Stimulated activated CD4-positive, alpha-beta T cell treated with anti-CD3 and anti-CD28 coated beads, Interleukin-12 subunit alpha, Interleukin-12 subunit beta, amount 100 ng/mL, for 48 hours (primary cell): ENCODE data around the gene GLYR1.
"Not testable (repeated sequence)": the region's sequence is repeated elsewhere in the genome, so short reads cannot be mapped to it uniquely, and the experiment has no call there.

ENCODE experiments used
- DNase-seq, 3 donors: peaks; one replicate each; pipeline ENCODE4 v3.0.0-alpha.2; 2020; ENCODE audit warnings: low read depth in 2 of 3, low spot score in 1 of 3

GLYR1 gene

DNA sequence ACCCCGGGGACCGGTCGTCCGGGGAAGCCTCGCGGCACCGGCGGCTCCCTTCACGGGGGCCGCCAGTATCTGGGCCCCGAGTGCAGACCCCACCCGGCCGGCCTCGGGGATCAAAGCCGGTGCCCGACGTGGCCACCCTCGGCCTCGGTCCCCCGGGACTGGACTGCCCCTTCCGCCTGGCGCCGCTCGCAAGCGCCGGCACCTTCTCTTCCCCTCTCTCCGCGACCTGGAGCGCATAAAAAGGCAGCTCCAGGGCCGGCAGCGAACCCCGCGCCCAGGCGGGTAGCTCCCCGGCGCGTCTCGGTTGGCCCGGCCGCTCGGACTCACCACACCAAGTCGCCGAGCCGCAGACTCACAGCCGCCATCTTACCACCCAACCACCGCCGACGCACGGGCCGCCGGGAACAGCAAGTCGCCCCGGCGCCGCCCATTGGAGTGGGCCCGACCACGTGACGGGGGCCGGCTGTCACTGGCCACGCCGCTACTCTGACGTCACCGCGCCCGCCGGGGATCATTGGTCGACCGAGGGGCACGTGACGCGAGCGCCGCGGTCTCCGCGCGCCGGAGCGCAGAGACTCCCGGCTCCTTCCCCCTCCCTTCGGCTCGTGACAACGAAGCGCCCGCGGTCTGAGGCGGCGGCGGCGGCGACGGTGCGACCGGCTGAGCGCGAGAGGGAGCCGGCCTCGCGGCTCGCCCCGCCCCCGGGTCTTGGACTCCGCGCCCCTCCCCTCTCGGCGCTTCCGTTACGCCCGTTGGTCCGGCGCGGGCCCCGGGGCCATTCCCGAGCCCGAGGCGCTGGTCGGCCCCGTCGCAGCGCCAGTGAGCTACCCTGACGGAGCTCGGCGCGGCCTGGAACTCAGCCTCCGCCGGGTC is at the start of gene GLYR1, which contains the start of gene UBN1:
Gene GLYR1, minus strand, starts transcription at position 388 of the 873 bp plus-strand sequence. Its CDS starts 23 bp downstream, at position 365.
Gene UBN1, plus strand, starts transcription at position 581 of the 873 bp plus-strand sequence. CDS start 5,437 bp downstream, outside the sequence.
- peak; percentile 99 to 100 (median 99) for DNase-seq

DNA sequence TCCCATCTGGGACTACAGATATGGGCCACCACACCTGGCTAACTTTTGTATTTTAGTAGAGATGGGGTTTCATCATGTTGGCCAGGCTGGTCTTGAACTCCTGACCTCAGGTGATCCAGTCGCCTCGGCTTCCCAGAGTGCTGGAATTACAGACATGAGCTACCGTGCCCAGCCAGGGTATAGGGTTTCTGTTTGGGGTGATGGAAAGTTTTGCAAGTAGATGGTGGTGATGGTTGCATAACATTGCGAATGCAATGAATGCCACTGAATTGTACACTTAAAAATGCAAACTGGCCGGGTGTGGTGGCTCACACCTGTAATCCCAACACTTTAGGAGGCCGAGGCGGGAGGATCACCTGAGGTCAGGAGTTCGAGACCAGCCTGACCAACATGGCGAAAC is 49.7 kb upstream of the GLYR1 start:
- not testable (repeated sequence) for DNase-seq

DNA sequence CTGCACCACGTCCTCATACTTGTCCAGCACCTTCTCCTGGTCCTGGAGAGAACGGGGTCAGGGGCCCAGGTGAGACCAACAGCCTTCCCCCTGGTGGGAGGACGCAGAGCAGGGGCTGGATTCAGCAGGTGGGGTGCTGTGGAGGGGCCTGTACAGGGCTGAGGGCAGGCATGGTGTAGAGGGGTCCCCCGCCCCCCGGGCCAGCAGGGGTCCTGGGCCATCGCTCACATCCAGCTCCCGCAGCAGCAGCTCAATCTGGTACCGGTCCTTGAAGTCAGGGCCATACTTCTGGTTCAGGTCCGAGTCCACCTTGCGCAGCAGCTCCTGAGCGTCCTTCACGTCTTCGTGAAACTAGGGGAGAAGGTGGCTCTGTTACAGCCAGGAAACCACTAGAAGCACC is 48.3 kb upstream of the GLYR1 start:
- no peak for DNase-seq

DNA sequence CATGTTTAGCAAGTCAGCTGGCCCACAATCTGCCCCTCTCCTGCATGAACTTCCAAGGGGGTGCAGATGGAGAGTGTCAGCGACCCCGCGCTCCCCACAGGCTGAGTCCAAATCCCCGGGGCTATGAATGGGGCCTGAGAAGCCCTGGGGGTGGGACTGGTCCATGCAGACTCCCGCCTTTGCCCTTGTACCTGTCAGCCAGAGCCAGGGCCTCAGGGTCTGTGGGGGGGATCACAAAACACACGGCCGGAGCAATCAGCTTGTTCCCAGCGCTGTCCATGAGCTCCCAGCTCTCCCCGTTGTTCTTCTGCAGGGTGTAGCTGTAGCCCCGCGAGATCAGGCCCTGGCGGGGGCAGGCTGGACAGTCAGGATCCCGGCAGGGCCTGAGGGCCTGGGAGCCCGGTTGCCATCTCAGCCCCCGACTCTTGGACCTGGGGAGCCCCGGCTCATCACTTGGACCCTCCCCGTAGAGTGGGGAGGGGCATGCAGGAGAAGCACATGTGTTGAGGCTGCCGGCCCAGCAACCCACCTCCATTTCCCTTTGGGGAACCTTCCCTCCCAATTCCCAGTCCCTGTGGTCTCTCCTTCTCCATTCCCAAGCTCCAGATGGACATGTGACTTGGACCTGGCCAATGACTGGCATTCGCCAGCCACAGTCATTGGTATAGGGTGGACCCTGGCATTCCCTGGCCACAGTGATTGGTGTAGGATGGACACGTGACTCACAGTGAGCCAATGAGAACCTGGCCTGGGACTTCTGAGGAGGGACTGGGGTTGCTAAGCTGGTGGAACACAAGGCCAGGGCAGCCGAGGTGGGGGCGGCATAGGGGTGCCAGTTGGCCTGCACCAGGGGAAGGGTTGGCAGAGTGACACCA is 47.4 kb upstream of the GLYR1 start:
- DNase-seq: no peak

DNA sequence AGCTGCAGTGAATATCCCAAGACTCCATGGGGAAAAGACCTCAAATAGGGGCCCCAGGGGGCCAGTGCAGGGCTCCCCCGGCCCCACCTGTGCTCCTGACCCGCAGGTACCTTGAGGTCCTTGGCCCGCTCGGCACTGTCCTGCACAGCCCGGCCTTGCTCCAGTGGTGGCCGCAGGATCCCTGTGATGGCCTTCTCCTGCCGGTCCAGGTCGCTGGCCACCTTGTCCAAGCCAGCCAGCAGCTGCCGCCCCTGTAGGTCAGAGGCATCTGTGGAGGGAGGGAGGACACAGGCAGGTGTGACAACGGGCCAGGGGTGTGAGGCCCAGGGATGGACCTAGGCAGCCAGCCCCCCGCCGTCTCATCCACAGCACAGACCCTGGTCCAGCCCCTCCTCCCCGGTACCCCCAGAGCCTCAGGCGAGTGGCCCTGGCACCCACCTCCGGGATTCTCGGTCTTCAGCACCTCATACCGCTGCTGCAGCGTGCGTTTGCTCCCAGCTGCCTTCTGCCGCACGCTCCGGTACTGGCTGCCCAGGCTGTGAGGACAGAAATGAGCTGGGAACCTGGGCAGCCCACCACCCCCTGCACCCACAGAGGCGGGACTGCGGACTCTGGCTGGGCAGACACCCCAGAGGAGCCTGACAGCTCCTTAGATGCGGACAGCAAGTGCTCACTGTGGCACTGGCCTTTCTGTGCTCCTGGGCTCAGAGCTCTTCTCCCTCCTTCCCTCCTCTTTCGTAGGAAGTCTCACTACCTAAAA is 46.2 kb upstream of the GLYR1 start:
- no peak for DNase-seq

DNA sequence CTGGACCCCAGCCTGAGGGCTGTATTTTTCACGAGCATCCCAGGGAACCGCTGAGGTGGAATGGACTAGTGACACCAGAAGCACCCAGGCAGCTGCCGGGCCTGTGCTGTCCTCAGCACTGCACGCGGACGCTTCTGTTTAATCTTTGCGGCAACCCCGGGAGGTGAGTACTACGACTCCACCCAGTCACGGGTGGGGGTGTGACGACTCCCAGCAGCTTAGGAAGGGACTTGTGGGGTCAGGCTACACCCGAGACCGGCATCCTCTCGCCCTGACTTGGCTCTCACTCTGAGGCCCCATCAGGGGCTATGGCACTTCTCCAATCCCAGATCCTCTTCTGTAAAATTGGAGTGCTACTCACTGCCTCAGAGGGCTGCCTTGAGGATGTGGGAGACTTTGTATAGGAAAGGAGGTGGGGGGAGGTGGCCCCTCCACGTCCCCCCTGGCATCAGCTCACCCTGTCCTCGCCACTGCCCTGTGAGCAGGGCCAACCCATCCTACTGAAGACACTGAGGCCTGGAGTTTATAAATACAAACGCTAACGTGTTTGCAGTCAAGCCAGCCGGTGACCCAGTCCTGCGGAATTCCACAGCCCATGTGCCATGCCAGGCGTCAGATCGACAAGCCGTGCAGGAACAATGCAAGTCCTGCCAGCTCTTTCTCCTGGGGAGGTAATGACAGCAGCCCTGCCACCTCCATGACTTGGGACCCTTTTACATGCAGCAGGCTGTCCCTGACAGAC is 45.4 kb upstream of the GLYR1 start:
- DNase-seq: no peak

DNA sequence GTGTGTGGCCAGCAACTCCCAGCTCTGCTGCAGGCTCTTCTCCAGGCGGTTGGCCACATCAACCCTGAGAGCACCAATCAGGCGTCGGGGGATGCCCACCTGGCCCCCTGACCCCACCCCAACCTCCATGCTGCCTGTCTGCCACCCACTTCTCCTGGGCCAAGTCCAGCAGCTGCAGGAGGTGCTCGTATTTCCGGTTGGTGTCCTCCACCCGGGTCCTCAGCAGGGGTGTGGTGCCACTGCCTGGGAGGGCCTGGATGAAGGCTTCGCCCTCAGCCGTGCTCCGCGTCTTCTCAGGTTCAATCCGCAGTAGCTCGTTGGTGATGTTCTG is 44.8 kb upstream of the GLYR1 start:
- DNase-seq: no peak

DNA sequence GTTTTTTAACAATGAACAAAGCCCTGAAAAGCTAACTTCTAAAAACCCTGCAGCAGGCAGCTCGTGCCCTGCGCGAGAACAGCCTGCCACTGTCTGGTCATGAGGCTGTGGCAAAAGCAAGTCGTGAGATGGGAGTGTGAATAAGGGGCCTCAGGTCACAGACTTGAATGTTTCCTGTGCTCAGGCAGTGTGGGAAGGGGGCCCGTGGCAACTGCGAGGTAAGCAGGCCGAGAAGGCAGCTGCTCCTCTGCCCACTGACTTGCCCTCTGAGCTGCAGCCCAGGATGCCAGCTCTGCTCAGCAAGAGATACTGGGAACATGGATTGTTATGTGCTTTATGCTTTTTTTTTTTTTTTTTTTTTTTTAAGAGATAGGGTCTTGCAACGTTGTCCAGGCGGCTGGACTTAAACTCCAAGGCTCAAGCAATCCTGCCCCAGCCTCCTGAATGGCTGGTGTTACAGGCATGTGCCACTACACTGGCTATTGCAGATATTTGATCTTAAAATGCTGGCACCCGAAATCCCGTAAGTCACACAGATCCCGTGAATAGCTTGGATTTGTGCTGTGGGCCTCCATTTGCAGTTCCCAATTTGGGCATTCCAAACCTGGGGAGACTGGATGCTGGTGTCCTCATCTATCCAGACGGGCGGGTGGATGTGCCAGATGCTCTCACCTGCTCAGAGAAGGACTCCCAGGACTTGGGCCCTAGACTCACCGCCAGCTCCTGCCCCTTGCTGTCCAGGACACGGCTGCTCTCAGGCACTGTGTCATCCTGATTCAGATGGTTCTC is 44.2 kb upstream of the GLYR1 start:
- no peak for DNase-seq

DNA sequence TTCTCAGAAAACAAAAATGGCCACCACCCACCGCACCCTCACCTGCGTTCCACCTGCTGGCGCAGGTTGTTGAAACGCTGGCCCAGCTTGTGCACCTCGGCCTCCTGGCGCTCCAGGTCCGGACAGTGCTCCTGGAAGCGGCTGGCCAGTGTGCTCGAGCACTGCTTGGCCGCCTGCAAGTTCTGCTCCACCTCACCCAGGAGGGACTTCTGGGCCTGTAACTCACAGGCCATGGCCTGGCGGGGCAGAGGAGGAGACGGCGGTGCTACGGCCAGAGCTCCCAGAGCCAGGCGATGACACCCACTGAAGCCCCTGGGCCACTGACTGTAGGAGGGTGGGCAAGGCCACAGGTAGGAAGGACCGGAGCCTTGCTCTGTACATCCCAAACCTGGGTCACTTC is 43.6 kb upstream of the GLYR1 start:
- DNase-seq: no peak

DNA sequence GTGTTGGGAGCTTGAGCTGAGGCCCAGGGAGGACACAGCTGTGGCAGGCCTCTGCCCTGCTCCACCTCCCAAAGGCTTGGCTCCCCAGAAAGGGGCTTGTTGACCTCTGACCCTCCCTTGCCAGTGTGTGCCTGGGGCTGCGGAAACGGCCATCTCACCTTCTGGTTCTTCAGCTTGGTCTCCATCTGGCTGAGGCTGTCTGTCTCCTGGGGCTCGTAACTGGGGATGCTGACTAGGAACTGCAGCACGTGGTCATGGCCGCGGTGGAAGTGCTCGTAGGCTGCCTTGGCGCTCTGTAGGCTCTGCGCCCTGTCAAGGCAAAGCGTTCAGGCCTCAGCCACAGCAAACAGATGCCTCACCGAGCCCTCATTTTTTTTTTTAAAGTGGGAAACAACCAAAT is 42.9 kb upstream of the GLYR1 start:
- DNase-seq: no peak

DNA sequence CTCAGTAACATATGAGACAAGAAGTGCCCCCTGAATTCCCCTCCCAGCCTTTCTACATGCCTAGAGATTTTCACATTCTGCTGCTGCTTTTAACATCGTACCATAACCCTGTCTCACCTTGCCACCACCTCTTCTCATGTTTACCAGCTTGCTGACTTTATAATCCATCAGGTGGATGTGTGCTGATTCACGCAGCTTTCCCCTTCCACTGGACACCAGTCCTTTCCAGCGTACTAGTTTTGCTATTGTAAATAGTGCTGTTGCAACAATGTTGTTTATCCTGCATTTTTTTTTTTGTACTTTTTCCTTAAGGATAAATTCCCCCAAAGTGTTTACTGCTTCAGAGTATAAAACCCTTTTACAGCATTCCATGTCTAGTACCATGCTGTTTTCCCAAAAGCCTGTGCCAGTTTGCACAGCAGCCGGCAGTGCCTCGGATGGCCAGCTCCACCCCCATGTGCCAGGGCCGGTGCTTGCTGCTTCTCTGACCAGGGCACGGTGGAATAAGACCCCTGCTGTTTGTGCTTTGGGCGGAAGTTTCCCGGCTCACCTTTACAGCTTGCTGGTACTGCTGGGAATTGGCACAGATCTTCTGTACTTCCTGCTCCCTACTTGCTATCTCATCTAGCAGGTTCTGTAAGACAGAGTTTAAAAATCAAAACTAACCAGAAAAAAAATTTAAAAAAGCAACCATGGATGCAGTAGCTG is 41.5 kb upstream of the GLYR1 start:
- DNase-seq: no peak

DNA sequence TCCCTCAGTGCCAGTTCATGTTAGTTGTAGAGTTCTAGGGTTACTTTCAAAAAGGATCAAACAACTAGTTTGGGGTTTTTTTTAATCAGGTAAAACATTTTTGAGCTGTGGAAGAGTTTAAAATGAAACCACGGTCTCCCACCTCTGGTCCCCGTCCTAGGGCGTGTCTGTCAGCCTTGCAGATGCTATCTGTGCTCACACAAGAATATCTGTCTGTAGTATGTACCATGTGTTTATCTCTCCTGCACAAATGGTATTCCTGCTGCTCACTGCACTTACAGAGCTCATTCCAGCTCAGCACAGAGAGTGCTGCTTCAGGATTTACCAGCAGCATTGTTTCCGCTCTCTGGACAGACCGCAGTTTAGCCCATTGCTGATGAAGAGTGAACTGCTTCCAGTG is 39.1 kb upstream of the GLYR1 start:
- no peak for DNase-seq

DNA sequence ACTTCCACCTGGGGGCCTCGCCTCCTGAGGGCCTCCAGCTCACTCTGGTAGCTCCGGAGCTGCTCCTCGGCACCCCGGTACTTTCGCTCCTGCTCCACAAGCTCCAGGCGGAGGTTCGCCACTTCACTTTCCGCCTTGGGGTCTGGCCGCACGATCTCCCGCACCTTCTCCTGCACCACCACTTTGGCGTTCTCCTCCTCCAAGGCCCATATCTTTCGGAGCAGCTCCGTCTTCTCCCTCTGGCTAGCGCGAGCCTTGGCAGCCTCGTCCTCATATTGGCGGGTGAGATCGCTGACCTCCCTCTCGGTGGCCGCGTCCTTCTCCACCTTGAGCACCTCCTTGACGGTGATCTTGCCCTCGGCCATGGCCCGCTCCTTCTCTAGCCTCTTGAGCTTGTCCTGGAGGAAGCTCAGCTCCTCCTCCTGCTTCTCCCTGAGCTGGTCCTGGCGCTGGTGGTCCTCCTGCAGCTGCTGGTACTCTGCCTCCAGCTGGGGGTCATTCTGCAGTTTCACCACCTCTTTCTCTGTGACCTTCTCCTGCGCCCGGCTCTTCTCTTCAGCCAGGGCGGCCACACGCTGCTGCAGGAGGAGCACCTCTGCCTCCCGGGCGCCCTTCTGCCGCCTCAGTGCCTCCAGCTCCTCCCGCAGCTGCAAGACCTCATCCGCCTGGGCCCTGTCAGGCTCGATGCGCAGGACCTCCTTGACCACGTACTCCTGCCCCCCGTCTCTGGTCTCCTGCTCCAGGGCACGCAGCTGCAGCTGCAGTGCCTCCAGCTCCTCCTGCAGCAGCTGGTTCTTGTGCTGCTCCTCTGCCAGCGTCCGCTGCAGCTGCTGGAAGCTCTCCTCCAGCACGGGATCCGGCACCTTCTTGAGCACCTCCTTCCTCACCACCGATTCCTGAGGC is 38.1 kb upstream of the GLYR1 start:
- DNase-seq: no peak

DNA sequence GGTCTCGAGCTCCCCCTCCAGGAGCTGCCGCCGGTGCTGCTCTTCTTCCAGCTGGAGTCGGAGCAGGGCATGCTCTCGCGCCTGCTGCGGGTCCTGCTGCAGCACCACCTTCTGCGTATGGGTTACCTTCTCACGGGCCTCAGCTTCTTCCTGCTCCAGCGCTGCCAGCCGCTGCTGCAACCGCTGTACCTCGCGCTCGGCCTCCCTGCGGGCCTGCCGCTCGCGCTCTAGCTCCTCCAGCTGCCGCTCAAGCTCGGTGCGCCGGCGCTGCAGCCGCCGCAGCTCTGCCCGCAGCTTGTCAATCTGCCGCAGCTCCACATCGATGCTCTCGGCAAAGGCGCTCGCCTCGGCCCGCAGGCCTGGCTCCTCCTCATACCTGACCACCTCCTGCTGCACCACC is 37.1 kb upstream of the GLYR1 start:
- DNase-seq: no peak

DNA sequence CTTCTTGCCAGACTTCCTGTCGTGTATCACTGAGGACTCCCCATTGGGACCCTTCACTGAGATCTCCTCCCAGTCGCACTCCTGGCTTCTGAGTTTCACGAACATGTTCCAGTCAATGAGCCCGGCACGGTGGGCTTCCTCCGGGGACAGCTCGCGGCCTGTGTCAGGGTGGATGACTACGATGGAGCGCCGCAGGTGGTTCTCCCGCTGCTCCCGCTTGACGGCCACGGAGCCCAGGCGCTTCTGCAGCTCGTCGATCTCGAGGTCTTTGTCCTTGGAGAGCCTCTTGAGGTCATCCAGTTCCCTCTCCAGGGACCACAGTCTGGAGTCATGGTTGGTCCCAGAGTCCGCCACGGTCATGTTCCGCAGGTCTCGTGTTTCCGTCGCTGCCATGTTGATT is 36.4 kb upstream of the GLYR1 start:
- DNase-seq: no peak

DNA sequence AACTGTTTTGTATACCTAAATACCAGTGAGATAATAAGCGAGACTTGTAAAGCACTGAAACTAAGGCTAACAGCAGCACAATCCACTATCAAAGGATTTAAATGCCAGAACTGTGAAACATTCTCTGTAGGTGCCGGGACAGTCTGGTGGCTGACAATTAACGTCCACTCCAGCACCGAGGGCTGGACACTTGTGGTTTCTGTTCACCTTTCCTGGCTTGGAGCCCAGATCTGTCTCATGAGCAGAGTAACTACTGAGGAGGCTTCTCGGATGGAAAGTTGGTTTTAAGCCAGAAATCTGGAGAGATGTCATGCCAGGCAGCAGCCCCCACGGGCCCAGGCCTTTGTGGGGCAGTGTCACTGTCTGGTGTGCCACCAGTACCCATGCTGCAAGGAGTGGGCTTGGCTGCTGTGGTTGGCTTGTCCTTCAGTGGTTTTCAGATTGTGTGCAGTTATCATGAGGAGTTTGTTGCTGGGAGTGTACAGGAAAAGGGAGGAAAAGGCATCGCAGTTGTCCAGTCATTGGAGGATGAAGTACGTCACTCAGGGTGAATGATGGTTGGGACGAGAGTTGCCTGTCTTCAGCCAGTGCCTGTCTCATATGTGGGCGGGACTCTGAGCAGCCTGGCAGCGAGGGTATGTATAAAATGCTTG is 35.7 kb upstream of the GLYR1 start:
- DNase-seq: no peak

DNA sequence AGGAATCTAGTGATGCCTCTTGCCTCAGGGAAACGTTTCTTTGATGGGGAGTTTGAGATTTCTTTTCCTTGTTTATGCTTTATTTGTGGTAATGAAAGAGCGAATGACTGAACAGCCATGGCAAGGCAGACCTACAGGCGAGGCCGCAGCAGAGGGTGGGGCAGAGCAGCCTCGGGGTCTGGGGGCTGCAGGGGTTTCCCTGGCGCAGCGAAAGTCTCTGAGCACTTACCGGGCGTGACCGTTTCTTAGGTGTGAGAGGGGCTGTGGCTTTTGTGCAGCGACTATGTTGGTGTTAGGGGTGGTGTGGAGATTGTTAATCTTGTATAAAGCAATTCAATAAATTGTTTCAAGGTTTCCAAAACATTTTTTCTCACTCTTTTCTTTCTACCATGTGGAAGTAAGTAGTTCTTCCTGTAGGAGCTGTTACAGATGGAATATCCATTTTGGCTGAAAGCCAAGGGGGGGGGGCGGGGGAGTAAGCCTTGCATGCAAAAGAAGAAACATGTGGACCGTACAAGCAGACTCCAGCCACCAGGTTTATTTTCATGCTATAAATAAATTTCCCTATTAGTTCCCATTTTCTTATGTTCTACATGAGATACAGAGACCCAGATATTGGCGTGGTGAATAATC is 35.0 kb upstream of the GLYR1 start:
- DNase-seq: no peak
